ENCODE results near the gene C12orf57. TPM values are rescaled to one million over a fixed set of nuclear protein-coding genes. Genes with fewer than 3 reads are reported as not detected.

Gene C12orf57
- total RNA-seq, 1 experiment from 2014 or later: 103 TPM

DNA sequence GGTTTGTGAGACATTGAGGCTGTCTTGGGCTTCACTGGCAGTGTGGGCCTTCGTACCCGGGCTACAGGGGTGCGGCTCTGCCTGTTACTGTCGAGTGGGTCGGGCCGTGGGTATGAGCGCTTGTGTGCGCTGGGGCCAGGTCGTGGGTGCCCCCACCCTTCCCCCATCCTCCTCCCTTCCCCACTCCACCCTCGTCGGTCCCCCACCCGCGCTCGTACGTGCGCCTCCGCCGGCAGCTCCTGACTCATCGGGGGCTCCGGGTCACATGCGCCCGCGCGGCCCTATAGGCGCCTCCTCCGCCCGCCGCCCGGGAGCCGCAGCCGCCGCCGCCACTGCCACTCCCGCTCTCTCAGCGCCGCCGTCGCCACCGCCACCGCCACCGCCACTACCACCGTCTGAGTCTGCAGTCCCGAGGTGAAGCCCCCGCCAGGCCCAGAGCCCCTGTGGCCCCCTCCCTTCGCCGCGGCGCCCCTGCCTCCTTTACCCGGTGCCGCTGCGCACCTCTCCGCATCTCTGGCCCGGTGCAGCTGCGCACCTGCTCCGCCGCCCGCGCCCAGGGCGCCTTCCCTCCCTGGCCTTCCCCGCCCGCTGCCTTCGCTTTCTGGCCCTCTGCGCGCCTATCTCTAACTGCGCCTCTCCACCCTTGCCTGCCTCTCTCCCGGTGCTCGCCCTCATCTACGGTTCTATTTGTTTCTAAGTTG is 29.4 kb upstream of the C12orf57 start, which contains the start of gene ENO2:
Gene ENO2 (plus strand): TSS at position 335 of the 701 bp plus-strand sequence. CDS start 1,253 bp downstream, outside the sequence.
- peaks cover 32% of the 10 kb centered on the region for H3K27me3 Mint-ChIP-seq (ENCODE audit: unreplicated experiment)
- CTCF ChIA-PET: interaction anchor here (0.8 to 1.3 kb wide), 3 partner anchors 11 to 104 kb away, joined by 3 to 5 read pairs (median 3); partner anchors contain the start of gene LPCAT3
- DNase-seq: peak; percentile 71
- peaks cover 23% of the 10 kb centered on the region for H3K36me3 Mint-ChIP-seq (ENCODE audit: insufficient read depth, unreplicated experiment)
- TF ChIP-seq, protein P1, sequence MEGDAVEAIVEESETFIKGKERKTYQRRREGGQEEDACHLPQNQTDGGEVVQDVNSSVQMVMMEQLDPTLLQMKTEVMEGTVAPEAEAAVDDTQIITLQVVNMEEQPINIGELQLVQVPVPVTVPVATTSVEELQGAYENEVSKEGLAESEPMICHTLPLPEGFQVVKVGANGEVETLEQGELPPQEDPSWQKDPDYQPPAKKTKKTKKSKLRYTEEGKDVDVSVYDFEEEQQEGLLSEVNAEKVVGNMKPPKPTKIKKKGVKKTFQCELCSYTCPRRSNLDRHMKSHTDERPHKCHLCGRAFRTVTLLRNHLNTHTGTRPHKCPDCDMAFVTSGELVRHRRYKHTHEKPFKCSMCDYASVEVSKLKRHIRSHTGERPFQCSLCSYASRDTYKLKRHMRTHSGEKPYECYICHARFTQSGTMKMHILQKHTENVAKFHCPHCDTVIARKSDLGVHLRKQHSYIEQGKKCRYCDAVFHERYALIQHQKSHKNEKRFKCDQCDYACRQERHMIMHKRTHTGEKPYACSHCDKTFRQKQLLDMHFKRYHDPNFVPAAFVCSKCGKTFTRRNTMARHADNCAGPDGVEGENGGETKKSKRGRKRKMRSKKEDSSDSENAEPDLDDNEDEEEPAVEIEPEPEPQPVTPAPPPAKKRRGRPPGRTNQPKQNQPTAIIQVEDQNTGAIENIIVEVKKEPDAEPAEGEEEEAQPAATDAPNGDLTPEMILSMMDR (IDR thresholded peaks at IDR 0.05; ENCODE audit: unreplicated experiment): no peak
- H3K4me1 Mint-ChIP-seq (ENCODE audit: low read depth, unreplicated experiment): no peaks in the 10 kb centered on the region
- H3K27ac Mint-ChIP-seq (ENCODE audit: unreplicated experiment): peak within 1 kb of the TSS; percentile 63
- BruUV-seq (replicated peaks): no TSS peak
- peak within 1 kb of the TSS; percentile 83 for H3K4me3 Mint-ChIP-seq (ENCODE audit: low read depth, unreplicated experiment)
- H3K9me3 Mint-ChIP-seq (ENCODE audit: low read depth, unreplicated experiment): no peaks in the 10 kb centered on the region
- intact Hi-C loops (cut with micrococcal nuclease; ENCODE audit: unreplicated experiment): no loop called here

DNA sequence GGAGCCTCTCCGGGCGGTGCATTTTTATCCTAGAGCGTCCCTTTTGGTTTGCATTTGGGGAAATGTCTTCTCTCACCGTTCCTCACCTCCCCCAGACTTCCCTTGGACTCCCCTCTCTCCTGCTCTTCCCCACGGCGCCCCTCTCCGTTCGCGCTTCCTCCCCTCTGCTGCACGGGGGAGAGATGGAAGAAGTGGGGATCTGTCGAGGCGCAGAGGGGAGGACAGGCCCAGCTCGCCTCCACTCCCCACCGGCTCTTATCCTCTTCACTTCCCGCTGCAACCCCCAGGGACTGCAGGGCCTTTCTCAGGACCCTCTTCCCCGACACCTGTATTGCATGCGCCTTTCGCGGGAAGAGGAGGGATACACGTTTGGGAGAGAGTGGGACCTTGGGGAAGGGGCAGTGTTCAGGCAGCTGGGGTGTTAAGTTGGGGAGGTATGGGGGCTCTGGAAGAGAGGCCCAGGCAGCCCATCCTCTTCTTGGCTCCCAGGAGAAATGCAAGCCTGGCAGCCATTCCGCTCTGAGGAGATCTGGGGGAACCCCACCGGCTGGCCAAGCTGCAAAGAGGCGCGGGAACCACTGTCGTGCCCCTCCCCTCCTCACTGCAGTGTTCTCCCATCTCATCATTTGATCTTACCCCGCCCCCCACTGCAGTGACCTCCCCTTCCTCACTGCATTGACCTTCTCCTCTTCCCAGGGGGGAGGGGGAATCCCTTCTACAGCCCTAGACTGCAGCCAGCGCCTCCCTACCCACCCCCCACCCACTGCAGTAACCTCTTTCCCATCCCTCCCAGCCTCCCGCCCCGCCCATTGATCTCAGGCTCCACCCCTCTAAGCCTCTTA is 28.7 kb upstream of the C12orf57 start:
- H3K9me3 Mint-ChIP-seq (ENCODE audit: low read depth, unreplicated experiment): no peaks in the 10 kb centered on the region
- no TSS peak for BruUV-seq (replicated peaks)
- intact Hi-C loops (cut with micrococcal nuclease; ENCODE audit: unreplicated experiment): no loop called here
- DNase-seq: no peak
- peaks cover 28% of the 10 kb centered on the region for H3K36me3 Mint-ChIP-seq (ENCODE audit: insufficient read depth, unreplicated experiment)
- H3K4me1 Mint-ChIP-seq (ENCODE audit: low read depth, unreplicated experiment): no peaks in the 10 kb centered on the region
- CTCF ChIA-PET: interaction anchor here (1.3 kb wide), 1 partner anchor 46 kb away, joined by 3 read pairs; no protein-coding TSS in a partner anchor
- TF ChIP-seq, protein P1 (IDR thresholded peaks at IDR 0.05; ENCODE audit: unreplicated experiment): no peak
- H3K4me3 Mint-ChIP-seq (ENCODE audit: low read depth, unreplicated experiment): peak overlapping the region; percentile 83
- H3K27ac Mint-ChIP-seq (ENCODE audit: unreplicated experiment): peak overlapping the region; percentile 9
- H3K27me3 Mint-ChIP-seq (ENCODE audit: unreplicated experiment): peaks cover 32% of the 10 kb centered on the region

DNA sequence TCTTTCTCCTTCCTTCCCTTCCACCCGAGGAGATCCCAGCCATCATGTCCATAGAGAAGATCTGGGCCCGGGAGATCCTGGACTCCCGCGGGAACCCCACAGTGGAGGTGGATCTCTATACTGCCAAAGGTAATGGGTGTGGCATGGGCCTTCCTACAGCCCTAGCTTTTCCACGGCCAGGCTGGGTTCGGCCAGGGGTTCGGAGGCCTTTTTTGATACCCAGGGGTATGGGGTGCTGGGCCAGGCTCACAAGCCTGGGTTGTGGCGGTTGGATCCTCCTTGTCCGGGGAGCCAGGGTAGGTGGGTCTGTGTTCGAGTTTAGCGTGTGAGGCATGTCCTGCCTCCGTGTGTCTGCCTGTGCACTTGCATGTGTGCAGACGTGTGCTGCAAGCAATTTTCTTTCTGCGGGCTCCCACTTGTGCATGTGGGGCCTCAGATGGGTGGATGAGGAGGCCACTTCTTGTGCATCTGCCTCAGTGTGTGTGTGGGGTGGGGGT is 28.0 kb upstream of the C12orf57 start:
- TF ChIP-seq, protein P1 (IDR thresholded peaks at IDR 0.05; ENCODE audit: unreplicated experiment): no peak
- CTCF ChIA-PET: interaction anchor here (0.7 kb wide), 1 partner anchor 10 kb away, joined by 3 read pairs; no protein-coding TSS in a partner anchor
- intact Hi-C loops (cut with micrococcal nuclease; ENCODE audit: unreplicated experiment): no loop called here
- no peak for DNase-seq
- Mint-ChIP-seq H3K4me1 (ENCODE audit: low read depth, unreplicated experiment) (no peaks in the 10 kb centered on the region), H3K4me3 (ENCODE audit: low read depth, unreplicated experiment) (peak overlapping the region; percentile 83), H3K9me3 (ENCODE audit: low read depth, unreplicated experiment) (no peaks in the 10 kb centered on the region), H3K27ac (ENCODE audit: unreplicated experiment) (no peak overlapping the region), H3K36me3 (ENCODE audit: insufficient read depth, unreplicated experiment) (peaks cover 28% of the 10 kb centered on the region), H3K27me3 (ENCODE audit: unreplicated experiment) (peaks cover 32% of the 10 kb centered on the region)
- no TSS peak for BruUV-seq (replicated peaks)

DNA sequence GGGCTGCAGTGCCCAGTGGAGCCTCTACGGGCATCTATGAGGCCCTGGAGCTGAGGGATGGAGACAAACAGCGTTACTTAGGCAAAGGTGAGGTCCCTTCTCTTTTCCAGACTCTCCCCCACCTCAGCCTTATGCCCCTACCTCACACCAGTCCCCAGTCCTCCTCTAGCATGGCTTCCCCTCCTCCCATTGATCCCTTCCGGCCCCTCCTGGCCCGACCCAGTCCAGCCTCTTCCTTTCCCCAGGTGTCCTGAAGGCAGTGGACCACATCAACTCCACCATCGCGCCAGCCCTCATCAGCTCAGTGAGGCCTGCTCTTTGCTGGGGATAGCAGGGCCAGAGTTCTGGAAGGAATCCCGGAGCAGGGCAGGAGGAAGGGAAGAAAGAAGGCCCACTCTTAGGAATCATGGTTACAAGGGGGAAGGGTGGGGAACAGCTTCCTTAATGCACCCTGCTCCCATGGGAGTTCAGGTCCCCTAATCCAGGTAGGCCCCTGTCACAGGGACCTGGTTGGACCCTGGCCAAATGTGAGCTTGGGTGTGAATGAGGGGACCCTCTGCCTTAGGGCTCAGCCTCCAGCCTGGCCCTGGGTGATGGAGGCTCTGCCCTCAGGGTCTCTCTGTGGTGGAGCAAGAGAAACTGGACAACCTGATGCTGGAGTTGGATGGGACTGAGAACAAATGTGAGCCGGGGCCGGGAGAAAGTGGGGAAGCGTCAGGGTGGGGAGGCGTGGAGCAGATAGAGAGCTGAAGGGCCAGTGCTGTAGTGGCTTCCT is 27.2 kb upstream of the C12orf57 start:
- TF ChIP-seq, protein P1 (IDR thresholded peaks at IDR 0.05; ENCODE audit: unreplicated experiment): no peak
- no peaks in the 10 kb centered on the region for H3K4me1 Mint-ChIP-seq (ENCODE audit: low read depth, unreplicated experiment)
- peaks cover 28% of the 10 kb centered on the region for H3K36me3 Mint-ChIP-seq (ENCODE audit: insufficient read depth, unreplicated experiment)
- H3K27me3 Mint-ChIP-seq (ENCODE audit: unreplicated experiment): peaks cover 32% of the 10 kb centered on the region
- H3K27ac Mint-ChIP-seq (ENCODE audit: unreplicated experiment): no peak overlapping the region
- CTCF ChIA-PET: interaction anchor here (0.7 kb wide), 1 partner anchor 9 kb away, joined by 3 read pairs; no protein-coding TSS in a partner anchor
- no peak overlapping the region for H3K4me3 Mint-ChIP-seq (ENCODE audit: low read depth, unreplicated experiment)
- no peak for DNase-seq
- no peaks in the 10 kb centered on the region for H3K9me3 Mint-ChIP-seq (ENCODE audit: low read depth, unreplicated experiment)
- no TSS peak for BruUV-seq (replicated peaks)
- intact Hi-C loops (cut with micrococcal nuclease; ENCODE audit: unreplicated experiment): no loop called here

Measured in Calu3 (cell line).